Activated T-cell treated with anti-CD3 and anti-CD28 coated beads, Interleukin-2, amount 50 U/mL, for 24 hours (primary cell): Measurements from ENCODE around the gene BMP4.

ENCODE experiments used
- DNase-seq: peaks from one replicate; pipeline ENCODE4 v3.0.0-alpha.2; 2020
- H3K27ac Mint-ChIP-seq: 2 replicates; pipeline ENCODE4 v1.8.0; 2020; ENCODE audit warnings: mild to moderate bottlenecking, mixed read lengths
- H3K27me3 Mint-ChIP-seq: 2 replicates; pipeline ENCODE4 v1.8.0; 2020; ENCODE audit warnings: mixed read lengths
- H3K36me3 Mint-ChIP-seq: 2 replicates; pipeline ENCODE4 v1.8.0; 2020; ENCODE audit warnings: low read depth, mixed read lengths
- H3K4me1 Mint-ChIP-seq: 2 replicates; pipeline ENCODE4 v1.8.0; 2020; ENCODE audit warnings: low read depth, mixed read lengths
- H3K4me3 Mint-ChIP-seq: 2 replicates; pipeline ENCODE4 v1.8.0; 2020; ENCODE audit warnings: mild to moderate bottlenecking, moderate library complexity, mixed read lengths
- H3K9me3 Mint-ChIP-seq: 2 replicates; pipeline ENCODE4 v1.8.0; 2020; ENCODE audit warnings: mixed read lengths

Gene BMP4

DNA sequence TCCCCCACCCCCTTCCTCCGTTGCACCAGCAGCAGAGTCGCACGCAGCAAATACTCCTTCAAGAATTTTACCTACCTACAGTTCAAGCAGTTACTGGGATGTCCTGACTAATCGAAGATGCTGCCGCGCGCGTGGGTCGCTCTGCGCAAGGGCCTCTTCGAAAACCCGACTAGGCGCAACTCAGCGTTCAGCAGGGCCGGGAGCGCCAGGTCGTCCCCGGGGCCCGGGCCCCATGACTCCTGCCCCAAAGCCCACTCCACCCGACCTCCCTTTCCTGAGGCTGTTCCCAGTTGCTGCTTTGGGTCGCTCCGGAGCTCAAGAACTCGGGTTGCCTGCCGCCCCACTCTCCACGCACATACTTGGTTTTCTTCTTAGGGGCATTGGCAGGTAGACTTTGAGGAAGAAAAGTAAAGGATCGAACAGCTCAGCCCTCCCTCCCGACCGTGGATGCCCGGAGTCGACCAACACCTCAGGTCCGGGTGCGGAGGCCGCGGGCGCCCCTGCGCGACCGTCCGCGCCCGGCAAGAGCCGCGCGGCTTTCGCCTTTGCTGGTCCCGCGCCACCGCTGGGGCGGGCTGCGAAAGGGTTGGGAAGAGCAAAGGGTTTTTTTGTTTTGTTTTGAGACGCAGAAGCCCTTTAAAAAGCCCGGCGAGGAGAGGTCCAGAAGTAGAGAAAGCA lies 1.9 kb downstream of the BMP4 start:
- Mint-ChIP-seq H3K4me3 (peak overlapping the region; percentile 74), H3K27ac (no peak overlapping the region), H3K27me3 (peaks cover 90% of the 10 kb centered on the region), H3K9me3 (no peaks in the 10 kb centered on the region), H3K36me3 (no peaks in the 10 kb centered on the region), H3K4me1 (peaks cover 38% of the 10 kb centered on the region)
- peak; percentile 36 for DNase-seq

DNA sequence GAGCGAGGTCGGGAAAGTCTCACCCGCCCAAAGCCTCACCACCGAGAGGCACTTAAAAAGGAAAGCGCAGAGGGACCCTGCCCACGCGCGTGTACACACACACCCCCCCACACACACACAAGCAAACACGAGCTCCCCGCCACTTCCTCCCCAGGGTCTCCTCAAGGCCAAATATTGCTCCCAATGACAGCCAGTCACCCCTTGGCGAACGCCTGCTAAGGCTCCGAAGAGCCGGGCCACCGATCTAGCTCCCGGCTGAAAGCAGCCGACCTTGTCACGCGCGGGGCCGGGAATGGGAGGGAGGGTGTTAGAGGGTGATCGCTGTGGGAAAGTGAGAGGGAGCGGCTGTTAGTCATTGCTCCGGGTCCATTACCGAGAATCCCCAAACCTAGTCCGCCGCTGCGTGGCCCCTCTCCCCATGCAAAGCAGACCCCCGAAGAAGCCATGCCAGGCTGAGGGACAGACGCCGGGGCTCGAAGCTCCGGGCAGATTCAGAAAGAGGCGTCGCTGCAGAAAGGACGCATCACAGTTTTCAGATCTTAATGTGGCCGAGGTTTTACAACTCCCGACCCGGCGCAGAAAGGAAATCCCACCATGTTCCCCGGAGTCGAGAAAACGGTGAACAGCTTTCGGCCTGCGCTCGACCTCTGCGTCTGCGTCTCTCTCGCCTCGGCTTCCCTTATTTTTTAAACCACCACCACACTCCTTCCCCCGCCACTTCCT lies 2.6 kb downstream of the BMP4 start:
- H3K27me3 Mint-ChIP-seq = peaks cover 90% of the 10 kb centered on the region
- no peaks in the 10 kb centered on the region for H3K36me3 Mint-ChIP-seq
- peaks cover 38% of the 10 kb centered on the region for H3K4me1 Mint-ChIP-seq
- H3K27ac Mint-ChIP-seq = no peak overlapping the region
- H3K9me3 Mint-ChIP-seq = no peaks in the 10 kb centered on the region
- DNase-seq = peak; percentile 34
- H3K4me3 Mint-ChIP-seq = peak overlapping the region; percentile 74

- Mint-ChIP-seq H3K36me3 (no peaks in the 10 kb centered on the region), H3K27me3 (peaks cover 93% of the 10 kb centered on the region), H3K4me1 (peaks cover 38% of the 10 kb centered on the region), H3K4me3 (peak overlapping the region; percentile 74), H3K27ac (no peak overlapping the region), H3K9me3 (no peaks in the 10 kb centered on the region)
- DNase-seq = peak; percentile 39
Measured at GRCh38 chr14:53953002-53953827, 3.4 kb downstream of the BMP4 start.

GRCh38 chr14:53952533-53952932 lies 4.1 kb downstream of the BMP4 start:
- Mint-ChIP-seq H3K36me3 (no peaks in the 10 kb centered on the region), H3K4me1 (peaks cover 38% of the 10 kb centered on the region), H3K27ac (no peak overlapping the region), H3K27me3 (peaks cover 93% of the 10 kb centered on the region), H3K9me3 (no peaks in the 10 kb centered on the region), H3K4me3 (peak overlapping the region; percentile 69)
- DNase-seq = no peak

- H3K27ac Mint-ChIP-seq = no peak overlapping the region
- peaks cover 94% of the 10 kb centered on the region for H3K27me3 Mint-ChIP-seq
- DNase-seq = no peak
- H3K4me3 Mint-ChIP-seq = no peak overlapping the region
- H3K36me3 Mint-ChIP-seq = no peaks in the 10 kb centered on the region
- H3K4me1 Mint-ChIP-seq = peaks cover 34% of the 10 kb centered on the region
- no peaks in the 10 kb centered on the region for H3K9me3 Mint-ChIP-seq
Measured at GRCh38 chr14:53951627-53952303, 4.9 kb downstream of the BMP4 start.

- no peak for DNase-seq
- Mint-ChIP-seq H3K27me3 (peaks cover 93% of the 10 kb centered on the region), H3K4me3 (no peak overlapping the region), H3K4me1 (peaks cover 32% of the 10 kb centered on the region), H3K36me3 (no peaks in the 10 kb centered on the region), H3K9me3 (no peaks in the 10 kb centered on the region), H3K27ac (no peak overlapping the region)
Measured at GRCh38 chr14:53951243-53951626, 5.4 kb downstream of the BMP4 start.

DNA sequence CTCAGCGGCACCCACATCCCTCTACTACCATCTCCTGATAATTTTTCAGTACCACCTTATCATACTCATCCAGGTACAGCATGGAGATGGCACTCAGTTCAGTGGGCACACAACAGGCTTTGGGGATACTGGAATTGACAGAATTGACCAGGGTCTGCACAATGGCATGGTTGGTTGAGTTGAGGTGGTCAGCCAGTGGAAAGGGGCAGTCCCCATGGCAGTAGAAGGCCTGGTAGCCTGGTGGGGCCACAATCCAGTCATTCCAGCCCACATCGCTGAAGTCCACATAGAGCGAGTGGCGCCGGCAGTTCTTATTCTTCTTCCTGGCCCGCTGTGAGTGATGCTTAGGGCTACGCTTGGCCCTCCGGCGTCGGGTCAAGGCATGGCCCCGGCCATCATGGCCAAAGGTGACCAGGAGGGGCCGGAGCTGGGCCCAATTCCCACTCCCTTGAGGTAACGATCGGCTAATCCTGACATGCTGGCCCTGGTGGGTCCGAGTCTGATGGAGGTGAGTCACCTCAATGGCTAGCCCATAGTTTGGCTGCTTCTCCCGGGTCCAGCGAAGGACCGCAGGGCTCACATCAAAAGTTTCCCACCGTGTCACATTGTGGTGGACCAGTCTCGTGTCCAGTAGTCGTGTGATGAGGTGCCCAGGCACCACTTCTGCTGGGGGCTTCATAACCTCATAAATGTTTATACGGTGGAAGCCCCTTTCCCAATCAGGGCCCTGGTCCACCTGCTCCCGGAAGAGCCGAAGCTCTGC lies 6.4 kb downstream of the BMP4 start:
- H3K27me3 Mint-ChIP-seq = peaks cover 90% of the 10 kb centered on the region
- H3K9me3 Mint-ChIP-seq = no peaks in the 10 kb centered on the region
- H3K4me1 Mint-ChIP-seq = peaks cover 22% of the 10 kb centered on the region
- H3K4me3 Mint-ChIP-seq = no peak overlapping the region
- H3K27ac Mint-ChIP-seq = no peak overlapping the region
- H3K36me3 Mint-ChIP-seq = no peaks in the 10 kb centered on the region
- no peak for DNase-seq

GRCh38 chr14:53949201-53949600 lies 7.4 kb downstream of the BMP4 start:
- H3K9me3 Mint-ChIP-seq = no peaks in the 10 kb centered on the region
- H3K27ac Mint-ChIP-seq = no peak overlapping the region
- H3K4me1 Mint-ChIP-seq = peaks cover 13% of the 10 kb centered on the region
- H3K36me3 Mint-ChIP-seq = no peaks in the 10 kb centered on the region
- H3K27me3 Mint-ChIP-seq = peaks cover 90% of the 10 kb centered on the region
- H3K4me3 Mint-ChIP-seq = no peak overlapping the region
- DNase-seq = no peak

- peaks cover 92% of the 10 kb centered on the region for H3K27me3 Mint-ChIP-seq
- H3K4me1 Mint-ChIP-seq = peaks cover 6% of the 10 kb centered on the region
- no peak overlapping the region for H3K27ac Mint-ChIP-seq
- no peak overlapping the region for H3K4me3 Mint-ChIP-seq
- H3K36me3 Mint-ChIP-seq = no peaks in the 10 kb centered on the region
- no peaks in the 10 kb centered on the region for H3K9me3 Mint-ChIP-seq
- no peak for DNase-seq
Measured at GRCh38 chr14:53948205-53948884, 8.3 kb downstream of the BMP4 start.

DNA sequence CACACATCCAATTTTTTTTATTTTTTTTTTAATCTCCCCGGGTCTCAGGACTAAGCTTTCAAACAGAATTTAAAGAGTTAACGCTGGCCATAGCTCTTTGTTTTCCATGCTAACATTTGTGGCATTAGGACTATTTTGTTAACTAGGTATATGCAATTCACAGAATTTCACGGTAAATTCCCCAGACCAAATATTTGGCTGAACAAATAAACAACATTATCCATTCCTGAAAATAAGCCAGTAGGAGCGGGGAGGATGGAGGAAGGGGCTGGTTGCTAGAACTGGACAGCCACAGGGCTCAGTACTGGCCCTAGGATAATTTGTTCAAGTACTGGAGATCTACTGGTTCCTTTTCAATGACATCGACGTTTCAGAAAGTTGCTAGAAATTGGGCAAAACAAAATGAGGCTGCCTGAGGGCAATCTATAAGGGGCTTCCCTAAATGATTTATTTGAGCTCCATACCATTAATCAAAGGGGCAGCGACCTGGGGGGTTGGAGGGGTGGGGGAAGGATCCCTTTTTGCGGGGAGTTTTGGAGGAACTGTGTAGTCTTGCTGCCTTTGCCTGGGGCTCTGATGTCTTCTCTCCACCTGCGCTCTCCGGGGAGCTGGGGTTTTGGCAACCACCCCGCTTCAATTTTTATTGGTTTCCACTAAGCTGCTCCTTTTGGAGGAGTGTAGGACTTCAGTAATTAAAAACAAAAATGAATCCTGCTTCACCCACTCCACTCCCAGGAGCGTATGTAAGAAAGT lies 9.0 kb downstream of the BMP4 start:
- no peak overlapping the region for H3K4me3 Mint-ChIP-seq
- H3K4me1 Mint-ChIP-seq = no peaks in the 10 kb centered on the region
- H3K9me3 Mint-ChIP-seq = no peaks in the 10 kb centered on the region
- DNase-seq = no peak
- peaks cover 90% of the 10 kb centered on the region for H3K27me3 Mint-ChIP-seq
- no peak overlapping the region for H3K27ac Mint-ChIP-seq
- no peaks in the 10 kb centered on the region for H3K36me3 Mint-ChIP-seq

- Mint-ChIP-seq H3K4me3 (peak overlapping the region; percentile 15), H3K27ac (no peak overlapping the region), H3K27me3 (peaks cover 89% of the 10 kb centered on the region), H3K4me1 (no peaks in the 10 kb centered on the region), H3K36me3 (no peaks in the 10 kb centered on the region), H3K9me3 (no peaks in the 10 kb centered on the region)
- no peak for DNase-seq
Measured at GRCh38 chr14:53947094-53947445, 9.6 kb downstream of the BMP4 start.

DNA sequence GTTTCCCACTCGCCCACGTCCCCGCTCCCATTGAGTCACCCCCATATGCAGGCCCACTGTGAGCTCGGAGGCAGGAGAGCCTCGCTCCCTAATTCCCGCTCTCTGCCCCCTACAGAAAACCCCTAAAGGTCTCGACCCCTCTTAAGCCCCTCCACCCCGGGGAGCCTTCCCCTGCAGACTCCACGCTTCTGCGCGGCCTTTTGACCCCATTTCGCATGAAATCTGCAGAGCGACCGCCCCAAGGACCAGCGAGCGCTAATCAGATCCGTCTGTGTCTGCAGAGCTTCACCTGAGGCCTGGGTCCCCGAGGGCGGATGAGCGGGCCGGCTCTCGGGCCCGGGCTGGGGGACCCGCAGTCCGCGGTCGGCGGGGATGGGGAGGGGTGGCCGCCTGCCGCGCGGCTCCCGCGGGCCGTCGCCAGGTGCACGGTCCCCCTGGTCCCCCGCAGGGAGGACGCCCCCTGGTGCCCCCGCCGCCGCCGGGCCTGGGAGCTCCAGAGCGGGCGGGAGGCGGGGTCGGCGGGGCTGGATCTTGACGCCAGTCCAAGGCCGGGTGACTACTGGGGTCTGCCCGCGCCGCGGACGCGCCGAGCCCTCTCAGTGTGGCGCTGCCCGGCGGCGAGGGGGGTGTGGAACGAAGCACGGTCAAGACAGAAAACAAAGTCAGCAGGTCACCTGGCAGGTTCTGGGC lies 10.1 kb downstream of the BMP4 start:
- no peaks in the 10 kb centered on the region for H3K4me1 Mint-ChIP-seq
- DNase-seq = no peak
- H3K27ac Mint-ChIP-seq = no peak overlapping the region
- H3K36me3 Mint-ChIP-seq = no peaks in the 10 kb centered on the region
- H3K4me3 Mint-ChIP-seq = peak overlapping the region; percentile 15
- peaks cover 84% of the 10 kb centered on the region for H3K27me3 Mint-ChIP-seq
- no peaks in the 10 kb centered on the region for H3K9me3 Mint-ChIP-seq

- H3K9me3 Mint-ChIP-seq = no peaks in the 10 kb centered on the region
- H3K27ac Mint-ChIP-seq = no peak overlapping the region
- H3K27me3 Mint-ChIP-seq = peaks cover 79% of the 10 kb centered on the region
- DNase-seq = no peak
- no peak overlapping the region for H3K4me3 Mint-ChIP-seq
- H3K4me1 Mint-ChIP-seq = no peaks in the 10 kb centered on the region
- H3K36me3 Mint-ChIP-seq = no peaks in the 10 kb centered on the region
Measured at GRCh38 chr14:53946071-53946403, 10.6 kb downstream of the BMP4 start.
